Measurements from ENCODE around the gene SELENON. TPM values are rescaled to one million over a fixed set of nuclear protein-coding genes. Genes with fewer than 3 reads are reported as not detected.

Gene SELENON
- total and polyA plus RNA-seq, 2 of the 8 experiments (the other 6 are each of a cell fraction or from before 2014, with no cell fraction given): 43.0 to 77.6 TPM

- no peak for TF ChIP-seq RAD21 (IDR thresholded peaks at IDR 0.05 in 1 of 2, conservative IDR thresholded peaks at IDR 0.05 in 1 of 2; ENCODE audit: low read depth in 2 of 2, low read length in 2 of 2)
- TF ChIP-seq EP300 (IDR thresholded peaks at IDR 0.05; ENCODE audit: borderline replicate concordance in 1 of 2, low read depth in 2 of 2, low read length in 2 of 2): no peak
- no peak for TF ChIP-seq CHD7 (IDR thresholded peaks at IDR 0.05; ENCODE audit: insufficient replicate concordance, low read length)
- no peak for TF ChIP-seq ZNF274 (IDR thresholded peaks at IDR 0.05; ENCODE audit: borderline replicate concordance, extremely low read depth, low read length)
- TF ChIP-seq SIX5 (IDR thresholded peaks at IDR 0.05; ENCODE audit: low read depth, low read length): no peak
- TF ChIP-seq CBX8 (IDR thresholded peaks at IDR 0.05; ENCODE audit: borderline replicate concordance, low read depth, low read length): no peak
- TF ChIP-seq SUZ12 (IDR thresholded peaks at IDR 0.05; ENCODE audit: low read length): no peak
- no peak for TF ChIP-seq NRF1 (IDR thresholded peaks at IDR 0.05; ENCODE audit: low read depth, low read length)
Measured at GRCh38 chr1:25820247-25821111, 20.5 kb downstream of the SELENON start (continued).

Measured in H1 (cell line).